Type B pancreatic cell (in vitro differentiated cells): Measurements from ENCODE around the gene SERP2. TPM values are rescaled to one million over a fixed set of nuclear protein-coding genes. Genes with fewer than 3 reads are reported as not detected.

Experiments used
- DNase-seq: peaks from one replicate; pipeline ENCODE4 v3.0.0; 2021; ENCODE audit warnings: mixed read lengths; ENCODE audit not compliant: unreplicated experiment; ENCODE audit errors: extremely low spot score
- H3K27ac Mint-ChIP-seq: 2 replicates; pipeline ENCODE4 v1.8.0; 2021; ENCODE audit warnings: mild to moderate bottlenecking, mixed read lengths
- H3K27me3 Mint-ChIP-seq: 2 replicates; pipeline ENCODE4 v1.8.0; 2021; ENCODE audit warnings: mixed read lengths
- H3K36me3 Mint-ChIP-seq: 2 replicates; pipeline ENCODE4 v1.8.0; 2021; ENCODE audit warnings: mixed read lengths
- H3K4me1 Mint-ChIP-seq: one replicate; pipeline ENCODE4 v1.8.0; 2021; ENCODE audit warnings: mixed read lengths; ENCODE audit not compliant: unreplicated experiment
- H3K4me3 Mint-ChIP-seq: 2 replicates; pipeline ENCODE4 v1.8.0; 2021; ENCODE audit warnings: mild to moderate bottlenecking, mixed read lengths
- H3K9me3 Mint-ChIP-seq: 2 replicates; pipeline ENCODE4 v1.8.0; 2021; ENCODE audit warnings: mixed read lengths
- CTCF ChIP-seq: fragments of 200-600 bp; sonication (generic); conservative IDR thresholded peaks from 2 replicates; pipeline ENCODE4 v1.5.0; 2021; ENCODE audit warnings: antibody characterized with exemption, mild to moderate bottlenecking
- total RNA-seq: library from RNA; stranded (reverse); gene quantifications from 2 replicates; pipeline ENCODE4 v1.2.1, GENCODE V29; 2021; ENCODE audit warnings: low replicate concordance

The SERP2 gene
- total RNA-seq, 1 donor from 2014 or later = 6.1 TPM

- H3K27ac Mint-ChIP-seq = no peak overlapping the region
- H3K9me3 Mint-ChIP-seq = no peaks in the 10 kb centered on the region
- H3K4me1 Mint-ChIP-seq = peaks cover 16% of the 10 kb centered on the region
- DNase-seq = no peak
- H3K4me3 Mint-ChIP-seq = no peak overlapping the region
- peaks cover 2% of the 10 kb centered on the region for H3K27me3 Mint-ChIP-seq
- no peak for TF ChIP-seq CTCF
- H3K36me3 Mint-ChIP-seq = no peaks in the 10 kb centered on the region
These were observed 48.4 kb downstream of the SERP2 start for GRCh38 chr13:44421853-44422525.

GRCh38 chr13:44422755-44423643 is 49.4 kb downstream of the SERP2 start:
- Mint-ChIP-seq H3K4me3 (no peak overlapping the region), H3K9me3 (no peaks in the 10 kb centered on the region), H3K4me1 (peaks cover 16% of the 10 kb centered on the region), H3K27ac (no peak overlapping the region), H3K36me3 (no peaks in the 10 kb centered on the region), H3K27me3 (peaks cover 2% of the 10 kb centered on the region)
- no peak for DNase-seq
- no peak for TF ChIP-seq CTCF

GRCh38 chr13:44423824-44424223 is 50.2 kb downstream of the SERP2 start:
- no peaks in the 10 kb centered on the region for H3K36me3 Mint-ChIP-seq
- no peaks in the 10 kb centered on the region for H3K9me3 Mint-ChIP-seq
- H3K4me1 Mint-ChIP-seq = peaks cover 16% of the 10 kb centered on the region
- H3K27me3 Mint-ChIP-seq = peaks cover 2% of the 10 kb centered on the region
- no peak for TF ChIP-seq CTCF
- no peak overlapping the region for H3K4me3 Mint-ChIP-seq
- no peak overlapping the region for H3K27ac Mint-ChIP-seq
- DNase-seq = no peak

DNA sequence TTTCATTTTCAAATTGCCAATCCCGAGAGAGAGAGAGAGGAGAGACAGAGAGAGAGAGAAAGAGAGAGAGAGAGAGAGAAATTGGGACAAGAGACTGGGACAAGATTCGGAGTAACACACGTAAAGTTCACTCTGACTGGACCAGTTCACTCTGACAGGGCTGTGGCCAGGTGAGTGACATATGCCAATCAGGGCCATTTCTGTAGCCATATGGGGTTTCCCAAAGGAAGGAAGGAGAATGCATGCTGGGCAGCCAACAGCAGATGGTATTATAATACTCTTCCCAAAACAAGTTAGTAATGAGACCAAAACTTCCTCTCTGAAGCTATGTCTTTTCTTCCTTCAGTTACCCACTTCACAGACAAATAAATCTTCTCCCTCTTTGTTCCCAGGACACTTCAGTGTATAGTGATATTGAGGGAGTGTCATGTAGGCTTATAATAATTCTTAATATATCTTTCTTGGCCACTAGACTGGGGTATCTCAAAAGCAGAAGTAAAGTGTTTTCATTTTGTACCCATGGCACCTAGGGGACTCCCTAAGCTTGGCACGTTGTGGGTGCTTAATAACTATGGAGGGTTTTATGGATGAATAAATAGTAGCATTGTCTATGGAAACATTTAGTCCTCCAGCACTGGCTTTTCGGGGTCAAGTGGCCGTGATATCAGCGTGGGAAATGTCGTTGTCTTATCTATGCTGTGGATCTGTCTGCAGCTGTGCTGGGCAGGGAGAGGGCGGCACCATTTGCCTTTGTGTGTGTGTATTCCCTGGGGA is 51.6 kb downstream of the SERP2 start:
- DNase-seq = no peak
- TF ChIP-seq CTCF = no peak
- peaks cover 16% of the 10 kb centered on the region for H3K4me1 Mint-ChIP-seq
- H3K27ac Mint-ChIP-seq = no peak overlapping the region
- H3K9me3 Mint-ChIP-seq = no peaks in the 10 kb centered on the region
- H3K4me3 Mint-ChIP-seq = no peak overlapping the region
- no peaks in the 10 kb centered on the region for H3K36me3 Mint-ChIP-seq
- peaks cover 2% of the 10 kb centered on the region for H3K27me3 Mint-ChIP-seq

GRCh38 chr13:44425815-44426078 is 52.1 kb downstream of the SERP2 start:
- Mint-ChIP-seq H3K27ac (no peak overlapping the region), H3K4me3 (no peak overlapping the region), H3K9me3 (no peaks in the 10 kb centered on the region), H3K4me1 (peaks cover 16% of the 10 kb centered on the region), H3K27me3 (peaks cover 2% of the 10 kb centered on the region), H3K36me3 (no peaks in the 10 kb centered on the region)
- TF ChIP-seq CTCF = no peak
- DNase-seq = no peak
